Measurements from ENCODE around the gene GPR17. TPM values are rescaled to one million over a fixed set of nuclear protein-coding genes. Genes with fewer than 3 reads are reported as not detected.

Gene GPR17
- under 1 TPM in 1 of 2 donors, not detected in 1; 0.40 TPM for total RNA-seq
- 1 to 10 TPM in 1 of 2 donors, under 1 TPM in 1; 0.30 to 1.4 TPM for polyA plus RNA-seq
- long read RNA-seq, donor 1, result 0 reads
- long read RNA-seq, donor 2, result 0 reads
- long read RNA-seq, donor 3, result 0 reads
- long read RNA-seq, donor 4, partial matches to known transcripts, result 0 of 1 reads
- long read RNA-seq, donor 4, other reads (novel, unspliced or antisense), result 0 of 1 reads
- long read RNA-seq, donor 5, result 0 reads

- Histone ChIP-seq H3K36me3 (ENCODE audit: control insufficient read depth in 4 of 4, insufficient read depth in 4 of 4, low read length in 4 of 4) (peaks cover 0 to 6% (median 0%) of the 10 kb centered on the region in 4 donors), H3K27me3 (ENCODE audit: control insufficient read depth in 3 of 3, insufficient read depth in 3 of 3, low read length in 2 of 3) (no peaks in the 10 kb centered on the region), H3K4me3 (no peak within 1 kb of the TSS), H3K4me1 (ENCODE audit: control insufficient read depth in 5 of 5, insufficient read depth in 5 of 5, low read length in 5 of 5) (peaks cover 0 to 40% (median 6%) of the 10 kb centered on the region in 5 donors), H3K27ac (ENCODE audit: low read depth in 1 of 2, low read length in 1 of 2) (peak within 1 kb of the TSS; percentile 49 to 83), H3K9me3 (ENCODE audit: control insufficient read depth in 4 of 4, insufficient read depth in 3 of 4, low read length in 3 of 4) (no peaks in the 10 kb centered on the region), H3K9ac (ENCODE audit: insufficient read depth in 1 of 2, low read length in 2 of 2) (no peak within 1 kb of the TSS)
- 81 to 85% methylated on average over 35 to 37 of the region's 37 CpGs for WGBS, 2 donors
- TF ChIP-seq, protein P1, sequence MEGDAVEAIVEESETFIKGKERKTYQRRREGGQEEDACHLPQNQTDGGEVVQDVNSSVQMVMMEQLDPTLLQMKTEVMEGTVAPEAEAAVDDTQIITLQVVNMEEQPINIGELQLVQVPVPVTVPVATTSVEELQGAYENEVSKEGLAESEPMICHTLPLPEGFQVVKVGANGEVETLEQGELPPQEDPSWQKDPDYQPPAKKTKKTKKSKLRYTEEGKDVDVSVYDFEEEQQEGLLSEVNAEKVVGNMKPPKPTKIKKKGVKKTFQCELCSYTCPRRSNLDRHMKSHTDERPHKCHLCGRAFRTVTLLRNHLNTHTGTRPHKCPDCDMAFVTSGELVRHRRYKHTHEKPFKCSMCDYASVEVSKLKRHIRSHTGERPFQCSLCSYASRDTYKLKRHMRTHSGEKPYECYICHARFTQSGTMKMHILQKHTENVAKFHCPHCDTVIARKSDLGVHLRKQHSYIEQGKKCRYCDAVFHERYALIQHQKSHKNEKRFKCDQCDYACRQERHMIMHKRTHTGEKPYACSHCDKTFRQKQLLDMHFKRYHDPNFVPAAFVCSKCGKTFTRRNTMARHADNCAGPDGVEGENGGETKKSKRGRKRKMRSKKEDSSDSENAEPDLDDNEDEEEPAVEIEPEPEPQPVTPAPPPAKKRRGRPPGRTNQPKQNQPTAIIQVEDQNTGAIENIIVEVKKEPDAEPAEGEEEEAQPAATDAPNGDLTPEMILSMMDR (IDR thresholded peaks at IDR 0.05; ENCODE audit: control extremely low read depth, extremely low read depth), result no peak
- DNase-seq, result no peak
- ATAC-seq (ENCODE audit: insufficient read depth, low FRiP score), result no peak
Observed at GRCh38 chr2:127645395-127646291, at the start of gene GPR17. TSS of gene GPR17 (plus strand) at chr2:127646153. CDS start at chr2:127650736, 4,583 bp downstream.

GRCh38 chr2:127596311-127597045 is 49.5 kb upstream of the GPR17 start:
- ATAC-seq (ENCODE audit: insufficient read depth, low FRiP score) (no peak), DNase-seq (no peak)
- TF ChIP-seq, protein P1 (IDR thresholded peaks at IDR 0.05; ENCODE audit: control extremely low read depth, extremely low read depth), result no peak
- H3K9me3 ChIP-seq (ENCODE audit: control insufficient read depth in 4 of 4, insufficient read depth in 3 of 4, low read length in 3 of 4), result no peaks in the 10 kb centered on the region
- no peaks in the 10 kb centered on the region for H3K27me3 ChIP-seq (ENCODE audit: control insufficient read depth in 3 of 3, insufficient read depth in 3 of 3, low read length in 2 of 3)
- no peak overlapping the region for H3K4me3 ChIP-seq
- H3K27ac ChIP-seq (ENCODE audit: low read depth in 1 of 2, low read length in 1 of 2), result no peak overlapping the region
- no peaks in the 10 kb centered on the region for H3K36me3 ChIP-seq (ENCODE audit: control insufficient read depth in 4 of 4, insufficient read depth in 4 of 4, low read length in 4 of 4)
- 97% methylated on average over 14 of the region's 14 CpGs for WGBS, 2 donors
- H3K9ac ChIP-seq (ENCODE audit: insufficient read depth in 1 of 2, low read length in 2 of 2), result no peak overlapping the region
- H3K4me1 ChIP-seq (ENCODE audit: control insufficient read depth in 5 of 5, insufficient read depth in 5 of 5, low read length in 5 of 5), result no peaks in the 10 kb centered on the region

DNA sequence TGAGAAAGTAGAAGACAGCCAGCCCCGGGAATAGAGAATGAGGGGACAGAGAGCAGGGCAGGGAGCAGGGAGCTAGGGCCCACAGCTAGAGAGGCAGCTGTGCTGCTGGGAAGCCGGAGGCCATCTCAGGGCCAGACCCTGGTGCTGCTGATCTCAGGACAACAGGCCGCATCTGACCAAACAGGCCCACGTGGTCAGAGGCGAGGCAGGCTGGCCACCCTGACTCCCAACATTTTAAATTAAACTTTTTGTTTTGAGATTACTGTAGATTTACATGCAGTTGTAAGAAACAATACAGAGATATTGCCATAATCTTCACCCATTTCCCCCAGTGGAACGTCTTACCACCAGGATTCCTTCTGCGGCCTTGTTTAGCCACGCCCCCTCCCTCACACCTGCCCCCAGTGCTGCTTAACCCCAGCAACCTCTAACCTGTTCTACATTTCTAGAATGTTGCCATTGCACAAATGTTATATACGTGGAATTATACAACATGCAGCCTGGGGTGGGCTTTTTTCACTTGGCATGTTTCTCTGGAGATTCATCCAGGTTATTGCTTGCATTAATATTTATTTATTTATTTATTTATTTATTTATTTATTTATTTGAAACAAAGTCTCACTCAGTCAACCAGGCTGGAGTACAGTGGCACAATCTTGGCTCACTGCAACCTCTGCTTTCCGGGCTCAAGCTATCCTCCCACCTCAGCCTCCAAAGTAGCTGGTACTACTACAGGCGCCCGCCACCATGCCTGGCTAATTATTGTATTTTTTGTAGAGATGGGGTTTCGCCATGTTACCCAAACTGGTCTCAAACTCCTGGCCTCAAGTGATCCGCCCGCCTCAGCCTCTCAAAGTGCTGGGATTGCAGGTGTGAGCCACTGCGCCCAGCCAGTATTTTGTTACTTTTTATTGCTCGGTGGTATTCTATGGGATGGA is 48.6 kb upstream of the GPR17 start:
- 89 to 92% methylated on average over 17 of the region's 17 CpGs for WGBS, 2 donors
- Histone ChIP-seq H3K4me3 (no peak overlapping the region), H3K36me3 (ENCODE audit: control insufficient read depth in 4 of 4, insufficient read depth in 4 of 4, low read length in 4 of 4) (no peaks in the 10 kb centered on the region), H3K9ac (ENCODE audit: insufficient read depth in 1 of 2, low read length in 2 of 2) (no peak overlapping the region), H3K27ac (ENCODE audit: low read depth in 1 of 2, low read length in 1 of 2) (no peak overlapping the region), H3K9me3 (ENCODE audit: control insufficient read depth in 4 of 4, insufficient read depth in 3 of 4, low read length in 3 of 4) (no peaks in the 10 kb centered on the region), H3K4me1 (ENCODE audit: control insufficient read depth in 5 of 5, insufficient read depth in 5 of 5, low read length in 5 of 5) (no peaks in the 10 kb centered on the region), H3K27me3 (ENCODE audit: control insufficient read depth in 3 of 3, insufficient read depth in 3 of 3, low read length in 2 of 3) (no peaks in the 10 kb centered on the region)
- ATAC-seq (ENCODE audit: insufficient read depth, low FRiP score), result no peak
- TF ChIP-seq, protein P1 (IDR thresholded peaks at IDR 0.05; ENCODE audit: control extremely low read depth, extremely low read depth), result no peak
- no peak for DNase-seq

Data from lung (tissue), 16 donors.